Mesenchymal stem cell (in vitro differentiated cells and primary cell): Measurements from ENCODE around the gene CS.
"Not testable (repeated sequence)": the region's sequence is repeated elsewhere in the genome, so short reads cannot be mapped to it uniquely, and the experiment has no call there.

Experiments used
- DNase-seq: peaks from one replicate; pipeline ENCODE4 v3.0.0-alpha.2; 2013
- H2AFZ ChIP-seq: one replicate; pipeline ENCODE4 v1.6.1; 2013; ENCODE audit warnings: low read depth, mild to moderate bottlenecking, control low read depth, inconsistent platforms, low read length, moderate library complexity
- H2AK5ac ChIP-seq: 2 replicates; pipeline ENCODE4 v1.6.1; 2013; ENCODE audit warnings: low read length, moderate library complexity, mild to moderate bottlenecking, inconsistent platforms; ENCODE audit not compliant: severe bottlenecking
- H2BK120ac ChIP-seq: one replicate; pipeline ENCODE4 v1.6.1; 2013; ENCODE audit warnings: low read depth, mild to moderate bottlenecking, inconsistent platforms, low read length, moderate library complexity
- H2BK12ac ChIP-seq, 2 experiments: one replicate each; pipeline ENCODE4 v1.6.1; 2013; ENCODE audit warnings: inconsistent platforms in 2 of 2, low read length in 2 of 2, mild to moderate bottlenecking in 2 of 2, moderate library complexity in 2 of 2, control low read depth in 1 of 2
- H2BK15ac ChIP-seq: one replicate; pipeline ENCODE4 v1.6.1; 2013; ENCODE audit warnings: mild to moderate bottlenecking, low read depth, inconsistent platforms; ENCODE audit not compliant: poor library complexity, severe bottlenecking
- H2BK5ac ChIP-seq: 2 replicates; pipeline ENCODE4 v1.6.1; 2013; ENCODE audit warnings: low read depth, mild to moderate bottlenecking, low read length, control low read depth, inconsistent platforms; ENCODE audit not compliant: poor library complexity, severe bottlenecking
- H3K14ac ChIP-seq, 2 experiments: one replicate each; pipeline ENCODE4 v1.6.1; 2013; ENCODE audit warnings: inconsistent platforms in 2 of 2, low read length in 2 of 2, control low read depth in 1 of 2, mild to moderate bottlenecking in 1 of 2, moderate library complexity in 1 of 2
- H3K18ac ChIP-seq, 2 experiments: one replicate each; pipeline ENCODE4 v1.6.1; 2013; ENCODE audit warnings: inconsistent platforms in 2 of 2, low read length in 2 of 2, control low read depth in 1 of 2, low read depth in 1 of 2, mild to moderate bottlenecking in 1 of 2
- H3K23ac ChIP-seq, 2 experiments: one replicate each; pipeline ENCODE4 v1.6.1; 2013; ENCODE audit warnings: inconsistent platforms in 2 of 2, low read length in 2 of 2, mild to moderate bottlenecking in 2 of 2, moderate library complexity in 2 of 2, control low read depth in 1 of 2
- H3K27ac ChIP-seq: 2 replicates; pipeline ENCODE4 v1.5.1; 2013; ENCODE audit warnings: mild to moderate bottlenecking, moderate library complexity, low read length, control low read depth, inconsistent platforms; ENCODE audit not compliant: poor library complexity, severe bottlenecking
- H3K27me3 ChIP-seq, 2 experiments: 2 replicates each; pipeline versions ENCODE4 v1.6.1 to v1.7.0; 2013; ENCODE audit warnings: low read length in 2 of 2, mild to moderate bottlenecking in 2 of 2, moderate library complexity in 2 of 2, control low read depth in 1 of 2, inconsistent platforms in 1 of 2; ENCODE audit not compliant: control insufficient read depth in 1 of 2, insufficient read depth in 1 of 2
- H3K36me3 ChIP-seq, 2 experiments: 2 replicates each; pipeline versions ENCODE4 v1.6.1 to v1.7.0; 2013; ENCODE audit warnings: low read length in 2 of 2, control low read depth in 1 of 2, inconsistent platforms in 1 of 2, low read depth in 1 of 2, mild to moderate bottlenecking in 1 of 2; ENCODE audit not compliant: insufficient read depth in 2 of 2, control insufficient read depth in 1 of 2
- H3K4ac ChIP-seq, 2 experiments: one replicate each; pipeline ENCODE4 v1.6.1; 2013; ENCODE audit warnings: inconsistent platforms in 2 of 2, low read length in 2 of 2, mild to moderate bottlenecking in 2 of 2, moderate library complexity in 2 of 2, control low read depth in 1 of 2, low read depth in 1 of 2
- H3K4me1 ChIP-seq: 2 replicates; pipeline ENCODE4 v1.6.1; 2013; ENCODE audit warnings: low read depth, low read length, control low read depth; ENCODE audit not compliant: control insufficient read depth, insufficient read depth
- H3K4me2 ChIP-seq: 2 replicates; pipeline ENCODE4 v1.6.1; 2013; ENCODE audit warnings: low read length, mild to moderate bottlenecking, inconsistent platforms; ENCODE audit not compliant: poor library complexity, severe bottlenecking
- H3K4me3 ChIP-seq, 2 experiments: 2 replicates each; pipeline versions ENCODE4 v1.5.1 to v1.7.0; 2013; ENCODE audit warnings: low read length in 2 of 2, mild to moderate bottlenecking in 2 of 2, control low read depth in 1 of 2, low read depth in 1 of 2; ENCODE audit not compliant: insufficient read depth in 1 of 2
- H3K79me1 ChIP-seq: replicated peaks from 2 replicates; pipeline ENCODE4 v1.6.1; 2013; ENCODE audit warnings: mild to moderate bottlenecking, control low read depth, low read length, inconsistent platforms; ENCODE audit not compliant: poor library complexity, severe bottlenecking
- H3K9ac ChIP-seq: 2 replicates; pipeline ENCODE4 v1.7.0; 2013; ENCODE audit warnings: mild to moderate bottlenecking, low read length, moderate library complexity
- H3K9me3 ChIP-seq: 2 replicates; pipeline ENCODE4 v1.7.0; 2013; ENCODE audit warnings: mild to moderate bottlenecking, low read length; ENCODE audit not compliant: control insufficient read depth
- H4K8ac ChIP-seq: one replicate; pipeline ENCODE4 v1.6.1; 2013; ENCODE audit warnings: inconsistent platforms, mild to moderate bottlenecking, low read length, moderate library complexity
- H4K91ac ChIP-seq: one replicate; pipeline ENCODE4 v1.6.1; 2013; ENCODE audit warnings: mild to moderate bottlenecking, low read length, inconsistent platforms
- WGBS: methylation state at CpG from one replicate; pipeline ENCODE4 v1.1.7; 2013; ENCODE audit warnings: mixed read lengths; 5-methylcytosine and 5-hydroxymethylcytosine counted together

CS gene

GRCh38 chr12:56342290-56342689 lies 42.2 kb upstream of the CS start:
- H3K9me3 ChIP-seq, H3K4me3 ChIP-seq, H3K4ac ChIP-seq, H2BK120ac ChIP-seq, H3K23ac ChIP-seq, H3K14ac ChIP-seq, DNase-seq, H3K18ac ChIP-seq, H4K91ac ChIP-seq, H3K4me1 ChIP-seq, H2BK15ac ChIP-seq, H2BK5ac ChIP-seq, H2BK12ac ChIP-seq, H3K4me2 ChIP-seq, H3K79me1 ChIP-seq, H2AK5ac ChIP-seq, H3K27ac ChIP-seq, H3K9ac ChIP-seq, H4K8ac ChIP-seq, H3K27me3 ChIP-seq, H2AFZ ChIP-seq: not testable (repeated sequence)
- H3K36me3 ChIP-seq: peaks cover 45 to 58% of the 10 kb centered on the region in 2 experiments
- 96% methylated on average over 2 of the region's 2 CpGs for WGBS

- H2BK120ac ChIP-seq: no peak overlapping the region
- H2AK5ac ChIP-seq: no peak overlapping the region
- H4K8ac ChIP-seq: no peak overlapping the region
- H3K27ac ChIP-seq: no peak overlapping the region
- H3K4me1 ChIP-seq: peaks cover 5% of the 10 kb centered on the region
- H3K4me2 ChIP-seq: no peak overlapping the region
- H3K79me1 ChIP-seq: peaks cover 5% of the 10 kb centered on the region
- peaks cover 38 to 51% of the 10 kb centered on the region in 2 experiments for H3K36me3 ChIP-seq
- no peak overlapping the region for H3K4ac ChIP-seq
- no peak overlapping the region for H3K14ac ChIP-seq
- H2AFZ ChIP-seq: no peak overlapping the region
- no peak for DNase-seq
- H3K4me3 ChIP-seq: no peak overlapping the region
- no peak overlapping the region for H2BK5ac ChIP-seq
- no peak overlapping the region for H4K91ac ChIP-seq
- H2BK12ac ChIP-seq: no peak overlapping the region
- H3K18ac ChIP-seq: no peak overlapping the region
- H3K9me3 ChIP-seq: no peaks in the 10 kb centered on the region
- no CpG with 5 or more reads among the region's 1 CpG for WGBS
- no peak overlapping the region for H2BK15ac ChIP-seq
- no peak overlapping the region for H3K23ac ChIP-seq
- no peak overlapping the region for H3K9ac ChIP-seq
- H3K27me3 ChIP-seq: no peaks in the 10 kb centered on the region
Measured at GRCh38 chr12:56341616-56342015, 41.5 kb upstream of the CS start.

- peaks cover 5% of the 10 kb centered on the region for H3K79me1 ChIP-seq
- H2AFZ ChIP-seq: no peak overlapping the region
- no peaks in the 10 kb centered on the region for H3K9me3 ChIP-seq
- no peak overlapping the region for H4K91ac ChIP-seq
- H3K18ac ChIP-seq: no peak overlapping the region
- WGBS: no CpG with 5 or more reads among the region's 1 CpG
- H2BK120ac ChIP-seq: no peak overlapping the region
- H4K8ac ChIP-seq: no peak overlapping the region
- no peak overlapping the region for H3K9ac ChIP-seq
- no peak for DNase-seq
- no peak overlapping the region for H3K4me2 ChIP-seq
- no peak overlapping the region for H3K27ac ChIP-seq
- H3K4me3 ChIP-seq: no peak overlapping the region
- no peak overlapping the region for H2BK12ac ChIP-seq
- H3K27me3 ChIP-seq: no peaks in the 10 kb centered on the region
- H3K4ac ChIP-seq: no peak overlapping the region
- no peak overlapping the region for H2AK5ac ChIP-seq
- peak overlapping the region; percentile 54 for H2BK15ac ChIP-seq
- H2BK5ac ChIP-seq: no peak overlapping the region
- peaks cover 19 to 31% of the 10 kb centered on the region in 2 experiments for H3K36me3 ChIP-seq
- peaks cover 5% of the 10 kb centered on the region for H3K4me1 ChIP-seq
- no peak overlapping the region for H3K23ac ChIP-seq
- no peak overlapping the region for H3K14ac ChIP-seq
Measured at GRCh38 chr12:56339158-56339422, 39.0 kb upstream of the CS start.

GRCh38 chr12:56338308-56339157 lies 38.4 kb upstream of the CS start, which contains the start of gene IL23A:
Gene IL23A, plus strand, starts transcription at chr12:56338884. Its CDS starts 161 bp downstream, at chr12:56339045.
- Histone ChIP-seq H4K8ac (no peak within 1 kb of the TSS), H3K9ac (no peak within 1 kb of the TSS), H3K79me1 (peaks cover 2% of the 10 kb centered on the region), H2BK120ac (no peak within 1 kb of the TSS), H3K14ac (no peak within 1 kb of the TSS), H2BK12ac (no peak within 1 kb of the TSS), H3K9me3 (no peaks in the 10 kb centered on the region), H3K4me3 (no peak within 1 kb of the TSS), H3K27ac (no peak within 1 kb of the TSS), H2BK5ac (no peak within 1 kb of the TSS), H3K36me3 (peaks cover 14 to 26% of the 10 kb centered on the region in 2 experiments), H3K4ac (no peak within 1 kb of the TSS), H3K27me3 (no peaks in the 10 kb centered on the region), H2BK15ac (peak within 1 kb of the TSS; percentile 54), H4K91ac (no peak within 1 kb of the TSS), H3K4me1 (peaks cover 5% of the 10 kb centered on the region), H2AFZ (no peak within 1 kb of the TSS), H3K23ac (no peak within 1 kb of the TSS), H2AK5ac (no peak within 1 kb of the TSS), H3K4me2 (no peak within 1 kb of the TSS), H3K18ac (no peak within 1 kb of the TSS)
- DNase-seq: peak; percentile 25
- 52% methylated on average over 7 of the region's 9 CpGs for WGBS
